ENCODE data around the gene MOB2.

Gene MOB2

GRCh38 chr11:1502954-1503707 lies 16.6 kb upstream of the MOB2 start:
- no peak for DNase-seq

DNA sequence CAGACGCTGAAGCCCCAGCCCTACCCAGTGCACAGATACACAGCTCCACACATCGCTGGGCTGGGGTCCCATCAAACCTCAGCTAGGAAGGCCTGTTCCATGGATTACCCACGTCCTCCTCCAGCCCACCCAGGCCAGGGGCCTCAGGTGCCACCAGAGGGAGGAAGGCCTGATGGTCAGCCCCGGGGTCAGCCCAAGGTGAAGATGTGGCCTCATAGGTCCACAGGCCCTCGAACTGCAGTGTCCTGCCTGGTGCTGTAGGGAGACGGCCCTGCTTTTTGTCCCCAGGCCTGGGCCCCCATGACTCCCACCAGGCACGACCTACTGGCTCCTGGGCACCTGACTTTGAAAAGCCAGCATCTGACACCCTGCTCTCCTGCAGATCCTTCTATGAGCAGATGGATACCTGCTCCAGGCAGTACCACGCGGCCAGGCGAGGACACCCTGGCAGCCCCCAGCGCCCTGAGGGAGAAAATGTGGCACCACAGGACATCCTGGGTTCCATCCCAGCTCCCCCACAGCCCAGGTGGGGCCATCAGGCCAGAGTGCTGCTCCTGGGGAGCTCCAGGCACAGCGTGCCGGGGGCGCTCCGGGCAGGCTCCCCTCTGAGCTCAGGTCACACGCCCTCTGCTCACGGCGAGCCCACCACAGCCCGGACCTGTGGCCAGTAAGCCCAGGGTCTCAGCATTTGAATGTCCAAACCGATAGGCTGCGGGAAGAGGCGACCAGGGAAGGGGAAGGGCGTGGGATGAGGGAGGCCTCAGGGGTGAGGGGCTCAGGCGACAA lies 15.8 kb upstream of the MOB2 start:
- no peak for DNase-seq

DNA sequence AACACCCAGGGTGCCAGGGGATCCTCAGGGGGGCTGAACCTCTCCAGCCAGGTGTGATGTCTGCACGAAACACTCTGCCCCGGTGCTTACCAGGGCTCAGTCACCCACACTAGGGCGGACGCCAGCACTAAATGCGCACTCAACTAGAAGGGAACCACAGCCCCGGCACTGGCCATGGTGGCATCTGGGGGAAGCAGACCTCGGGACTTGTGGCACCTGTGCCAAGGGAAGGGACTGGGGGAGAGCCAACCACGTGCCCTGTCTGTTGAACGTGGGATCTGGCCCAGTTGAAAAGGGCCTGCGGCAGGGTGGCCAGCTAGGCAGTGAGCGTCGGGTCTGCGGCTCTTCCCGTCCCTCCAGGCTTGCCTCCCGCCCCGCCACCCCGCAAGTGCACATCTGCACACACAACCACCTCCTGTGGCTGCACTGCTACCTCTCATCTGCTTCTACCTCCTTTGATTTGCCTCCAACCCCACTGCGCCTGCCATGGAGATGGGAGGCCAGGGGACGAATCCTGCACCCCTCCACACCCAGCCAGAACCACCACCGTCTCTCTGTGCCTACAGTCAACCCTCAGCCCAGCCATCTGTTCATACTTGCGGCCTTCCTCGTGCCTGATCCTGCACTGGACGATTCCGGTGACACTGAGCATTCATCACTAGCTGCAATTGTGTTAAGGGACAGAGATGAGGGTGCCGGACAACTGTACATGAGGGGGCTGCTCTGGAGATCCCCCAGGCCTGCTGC lies 15.0 kb upstream of the MOB2 start:
- DNase-seq = no peak

- no peak for DNase-seq
These were observed 14.2 kb upstream of the MOB2 start for GRCh38 chr11:1500466-1501420.

- no peak for DNase-seq
These were observed 13.3 kb upstream of the MOB2 start for GRCh38 chr11:1499899-1500298.

GRCh38 chr11:1499261-1499890 lies 12.8 kb upstream of the MOB2 start:
- no peak for DNase-seq

DNA sequence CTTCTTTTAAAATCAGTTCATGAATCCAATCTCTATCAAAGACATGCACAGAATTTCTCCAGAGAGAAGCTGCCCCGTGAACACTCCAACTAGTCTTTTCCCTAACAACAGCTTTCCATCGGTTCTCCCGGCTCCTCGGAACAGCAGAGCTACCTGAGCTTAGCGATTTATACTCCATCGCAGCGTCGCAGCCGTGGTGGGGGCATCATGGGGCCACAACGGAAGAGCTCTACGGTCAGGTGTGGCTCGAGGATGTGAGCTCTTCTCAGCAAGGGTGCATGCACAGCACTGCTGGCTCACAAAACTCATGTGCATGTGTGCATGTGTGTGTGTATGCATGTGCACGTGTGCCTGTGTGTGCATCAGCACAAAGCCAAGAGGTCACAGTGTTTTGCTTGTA lies 11.7 kb upstream of the MOB2 start:
- DNase-seq = no peak

DNA sequence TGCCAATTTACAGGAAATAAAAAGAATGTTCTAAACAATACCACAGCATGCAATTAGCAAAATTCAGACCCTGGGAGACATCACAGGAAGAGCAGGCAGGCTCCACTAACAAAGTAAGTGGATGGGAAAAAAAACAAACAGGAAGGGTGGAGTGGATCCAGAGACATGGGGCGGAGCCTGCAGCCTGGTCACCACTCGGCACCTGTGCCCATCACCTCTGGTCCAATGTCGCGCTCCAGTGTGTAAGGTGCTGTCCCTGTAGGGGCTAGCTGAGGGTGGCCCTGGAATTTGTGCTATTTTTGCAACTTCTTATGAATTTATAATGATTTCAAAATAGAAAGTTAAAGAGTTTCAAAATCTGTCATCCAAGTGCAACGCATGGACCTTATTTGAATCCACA lies 11.0 kb upstream of the MOB2 start:
- peak; percentile 26 for DNase-seq

DNA sequence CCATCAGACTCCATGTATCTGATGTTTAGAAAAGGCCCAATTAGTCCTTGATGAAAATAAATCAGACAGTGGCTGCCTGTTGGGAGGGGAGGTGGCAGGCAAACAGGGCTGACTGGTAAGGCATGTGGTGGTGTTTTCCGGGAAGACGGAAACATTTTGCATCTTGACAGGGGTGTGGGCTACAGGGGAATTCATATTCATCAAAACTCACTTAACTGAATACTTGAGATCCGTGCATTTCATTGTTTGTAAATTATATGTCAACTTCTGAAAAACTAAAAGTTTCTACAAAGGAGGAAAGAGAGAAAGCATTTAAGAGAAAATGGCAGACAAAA lies 10.1 kb upstream of the MOB2 start:
- no peak for DNase-seq

- DNase-seq = no peak
These were observed 9.6 kb upstream of the MOB2 start for GRCh38 chr11:1496091-1496760.

- peak; percentile 30 for DNase-seq
These were observed 8.1 kb upstream of the MOB2 start for GRCh38 chr11:1494650-1495049.

DNA sequence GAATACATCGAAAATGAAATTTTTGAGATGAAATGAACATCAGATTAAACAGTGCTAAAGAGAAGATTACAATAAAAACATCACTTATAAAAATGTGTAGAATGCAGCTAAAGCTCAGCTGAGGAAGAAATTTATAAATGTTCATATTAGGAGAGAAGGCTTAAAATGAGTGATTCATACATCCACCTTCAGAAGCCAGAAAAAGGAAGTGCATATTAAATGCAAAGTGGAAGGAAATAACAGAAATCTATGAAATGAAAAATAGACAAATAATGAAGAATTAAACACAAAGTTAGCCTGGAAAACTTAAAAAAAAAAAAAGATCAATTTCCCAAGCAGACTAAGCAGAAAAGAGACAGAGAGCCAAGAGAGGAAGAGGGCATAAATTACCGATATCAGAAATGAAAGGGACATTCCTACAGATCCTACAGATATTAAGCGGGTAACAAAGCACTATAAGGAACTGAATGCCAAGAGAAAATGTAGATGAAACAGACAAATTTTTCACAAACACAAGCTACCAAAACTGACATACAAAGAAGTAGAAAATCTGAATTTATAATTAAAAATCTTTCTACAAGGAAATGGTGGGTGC lies 7.2 kb upstream of the MOB2 start:
- DNase-seq = no peak

- DNase-seq = no peak
These were observed 4.8 kb upstream of the MOB2 start for GRCh38 chr11:1491379-1491778.

DNA sequence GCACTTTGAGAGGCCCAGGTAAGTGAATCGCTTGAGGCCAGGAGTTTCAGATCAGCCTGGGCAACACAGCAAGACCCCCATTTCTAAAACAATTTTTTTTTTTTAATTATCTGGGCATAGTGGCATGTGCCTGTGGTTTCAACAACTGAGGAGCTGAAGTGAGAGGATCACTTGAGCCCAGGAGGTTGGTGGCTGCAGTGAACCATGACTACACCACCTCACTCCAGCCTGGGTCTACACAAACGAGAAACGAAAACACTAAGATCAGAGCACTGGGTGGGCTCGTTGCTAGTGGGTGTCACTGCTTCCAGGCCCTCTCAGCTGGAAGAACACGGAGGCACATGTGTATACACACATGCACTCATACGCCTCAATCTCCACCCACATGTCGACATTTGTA lies 4.1 kb upstream of the MOB2 start:
- no peak for DNase-seq

GRCh38 chr11:1488575-1489180 lies 2.1 kb upstream of the MOB2 start:
- no peak for DNase-seq

DNA sequence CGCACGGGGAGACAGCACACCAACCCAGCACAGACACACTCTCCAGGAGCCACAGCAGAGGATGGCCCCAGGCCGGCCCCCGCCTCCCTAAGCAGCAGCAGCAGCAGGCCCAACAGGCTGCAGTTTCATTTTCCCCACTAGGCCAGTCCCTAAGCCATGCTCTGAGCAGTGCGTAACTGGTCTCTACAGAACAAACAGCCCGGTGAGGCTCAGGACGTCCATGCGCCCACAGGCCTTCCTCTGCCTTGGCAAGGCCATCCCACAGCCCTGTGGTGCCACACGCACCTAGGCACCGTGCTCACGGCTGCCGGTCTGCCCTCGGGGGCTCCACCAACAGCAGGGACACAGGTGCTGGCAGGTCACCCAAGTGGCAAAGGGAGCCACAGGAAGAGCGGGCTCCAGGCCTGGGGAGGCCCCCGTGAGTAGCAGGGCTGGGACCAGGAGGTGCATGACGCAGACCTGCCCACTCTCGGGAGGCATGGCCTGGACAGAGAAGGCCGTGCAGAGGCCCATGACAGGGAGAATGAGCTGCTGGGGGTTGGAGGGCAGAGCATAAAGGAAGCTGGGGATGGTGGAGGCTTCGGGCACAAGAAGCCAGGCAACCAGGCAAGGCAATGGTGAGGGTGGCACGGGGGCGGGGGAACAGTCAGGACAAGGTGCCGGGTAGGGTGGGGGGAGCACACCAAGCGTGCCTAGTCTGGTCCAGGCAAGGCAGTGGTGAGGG lies 1.4 kb upstream of the MOB2 start:
- no peak for DNase-seq

DNA sequence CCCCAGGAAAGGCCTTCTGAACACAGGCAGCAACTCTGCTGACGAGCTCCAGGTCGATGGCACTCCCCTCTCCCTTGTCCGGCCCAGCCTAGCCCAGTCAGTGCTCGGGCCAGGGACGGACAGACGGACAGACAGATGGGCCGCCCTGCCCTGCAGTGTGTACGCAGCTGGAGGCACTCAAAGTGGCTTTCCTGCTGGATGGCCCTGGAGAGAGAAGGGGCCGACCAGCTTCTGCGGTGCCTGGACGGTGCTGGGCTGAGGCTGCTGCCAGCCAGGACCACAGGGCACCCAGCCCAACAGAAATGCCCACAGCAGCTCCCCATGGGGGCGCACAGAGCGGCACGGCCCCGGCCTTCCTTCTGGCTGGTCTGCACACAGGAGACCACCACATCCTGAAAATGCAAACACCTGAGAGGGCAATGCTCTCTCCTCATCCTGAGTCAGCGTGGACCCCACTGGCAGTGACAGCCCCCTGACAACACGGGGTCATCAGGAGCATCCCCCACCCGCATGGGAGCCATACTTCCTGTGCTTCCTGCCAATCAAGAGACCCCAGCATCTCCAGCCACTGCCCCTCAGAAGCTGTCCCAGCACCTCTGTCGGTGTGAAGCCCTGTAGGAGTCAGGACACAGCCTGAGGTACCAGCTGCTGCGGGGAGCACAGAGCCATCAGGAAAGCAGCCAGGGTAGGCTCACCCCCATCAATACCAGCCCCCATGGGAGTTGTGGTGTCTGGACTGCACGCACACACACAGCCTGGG lies 692 bp upstream of the MOB2 start:
- no peak for DNase-seq

DNA sequence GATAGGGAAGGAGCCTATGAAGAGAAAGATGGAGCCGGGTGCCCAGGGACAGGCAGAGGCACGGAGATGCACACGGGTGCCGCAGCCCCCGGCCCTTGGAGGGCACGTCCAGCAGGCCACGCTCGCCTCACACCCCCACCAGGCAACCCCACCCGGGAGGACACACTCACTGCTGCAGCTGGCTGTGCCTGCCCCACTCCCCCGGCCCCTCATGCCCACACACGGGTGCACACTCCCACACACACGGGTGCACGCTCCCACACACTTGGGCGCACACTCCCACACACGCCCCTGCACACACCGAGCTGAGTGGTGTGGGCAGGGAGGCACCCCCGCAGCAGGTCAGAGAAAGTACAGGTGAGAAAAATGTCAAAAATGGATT lies 1.1 kb downstream of the MOB2 start:
- no peak for DNase-seq
